GM21528 (cell line): Measurements from ENCODE around the gene TMEM187.

Source experiments
- ATAC-seq: cut with Tn5 transposase; IDR thresholded peaks from one replicate; pipeline ENCODE4 v1.9.1; 2021; ENCODE audit warnings: mild to moderate bottlenecking, moderate library complexity; ENCODE audit not compliant: unreplicated experiment, low FRiP score

The TMEM187 gene

GRCh38 chrX:153953342-153953830, 19.2 kb upstream of the TMEM187 start:
- ATAC-seq: no peak

GRCh38 chrX:153953892-153954557, 18.5 kb upstream of the TMEM187 start:
- no peak for ATAC-seq

- ATAC-seq: no peak
Observed at GRCh38 chrX:153954558-153955227, 17.9 kb upstream of the TMEM187 start.

GRCh38 chrX:153955228-153955732, 17.3 kb upstream of the TMEM187 start:
- ATAC-seq: no peak

- ATAC-seq: no peak
Observed at GRCh38 chrX:153956044-153956907, 16.3 kb upstream of the TMEM187 start.

- no peak for ATAC-seq
Observed at GRCh38 chrX:153957224-153957623, 15.3 kb upstream of the TMEM187 start.

GRCh38 chrX:153958605-153959004, 13.9 kb upstream of the TMEM187 start:
- no peak for ATAC-seq

GRCh38 chrX:153959649-153960048, 12.9 kb upstream of the TMEM187 start:
- ATAC-seq: no peak

- ATAC-seq: no peak
Observed at GRCh38 chrX:153960077-153960476, 12.5 kb upstream of the TMEM187 start.

GRCh38 chrX:153960786-153961185, 11.8 kb upstream of the TMEM187 start:
- no peak for ATAC-seq

GRCh38 chrX:153961292-153961691, 11.3 kb upstream of the TMEM187 start:
- ATAC-seq: no peak

GRCh38 chrX:153963546-153963945, 9.0 kb upstream of the TMEM187 start:
- ATAC-seq: no peak

GRCh38 chrX:153964105-153964504, 8.4 kb upstream of the TMEM187 start:
- no peak for ATAC-seq

- ATAC-seq: no peak
Observed at GRCh38 chrX:153965406-153965805, 7.1 kb upstream of the TMEM187 start.

GRCh38 chrX:153966283-153966688, 6.3 kb upstream of the TMEM187 start:
- no peak for ATAC-seq

- ATAC-seq: no peak
Observed at GRCh38 chrX:153966841-153967535, 5.6 kb upstream of the TMEM187 start.

- no peak for ATAC-seq
Observed at GRCh38 chrX:153967536-153968224, 4.9 kb upstream of the TMEM187 start.

GRCh38 chrX:153968255-153968654, 4.3 kb upstream of the TMEM187 start:
- ATAC-seq: no peak

- ATAC-seq: no peak
Observed at GRCh38 chrX:153968754-153969124, 3.8 kb upstream of the TMEM187 start.
